HG02642 (cell line): ENCODE data around the gene KIAA1671.

Experiments used
- ATAC-seq: cut with Tn5 transposase; IDR thresholded peaks from one replicate; pipeline ENCODE4 v1.9.1; 2021; ENCODE audit warnings: mild to moderate bottlenecking; ENCODE audit not compliant: unreplicated experiment, poor library complexity

The KIAA1671 gene

DNA sequence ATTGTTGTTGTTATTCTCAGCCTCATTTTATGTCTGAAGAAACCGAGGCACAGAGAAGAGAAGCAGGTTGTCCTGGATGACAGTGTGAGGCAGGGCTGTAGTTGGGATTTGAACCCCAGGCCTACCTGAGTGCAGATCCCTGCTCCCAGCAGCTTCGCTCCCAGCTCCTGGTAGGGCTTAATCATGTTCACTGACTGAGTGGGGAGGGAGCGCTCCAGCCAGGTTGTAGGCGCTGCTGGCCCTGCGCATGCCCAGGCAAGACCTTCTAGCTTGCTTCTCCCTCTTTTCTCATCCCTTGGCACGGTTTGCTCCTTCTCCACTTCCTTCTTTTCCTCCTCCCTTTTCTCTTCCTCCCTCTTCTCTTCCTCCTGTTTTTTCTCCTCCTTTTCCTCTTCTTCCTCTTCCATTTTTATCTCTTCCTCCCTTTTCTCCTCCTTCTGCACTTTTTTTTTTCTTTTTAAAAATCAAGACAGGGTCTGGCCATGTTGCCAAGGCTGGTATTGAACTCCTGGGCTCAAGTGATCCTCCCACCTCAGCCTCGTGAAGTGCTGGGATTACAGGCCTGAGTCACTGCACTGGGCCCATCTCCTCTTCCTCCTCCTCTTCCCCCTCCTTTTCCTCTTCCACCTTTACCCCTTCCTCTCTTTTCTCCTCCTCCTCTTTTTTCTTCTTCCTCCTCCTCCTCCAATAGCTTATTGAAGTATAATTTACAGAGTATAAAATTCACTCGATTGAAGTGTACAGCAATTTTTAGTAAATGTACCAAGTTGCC is 109.3 kb downstream of the KIAA1671 start:
- no peak for ATAC-seq

DNA sequence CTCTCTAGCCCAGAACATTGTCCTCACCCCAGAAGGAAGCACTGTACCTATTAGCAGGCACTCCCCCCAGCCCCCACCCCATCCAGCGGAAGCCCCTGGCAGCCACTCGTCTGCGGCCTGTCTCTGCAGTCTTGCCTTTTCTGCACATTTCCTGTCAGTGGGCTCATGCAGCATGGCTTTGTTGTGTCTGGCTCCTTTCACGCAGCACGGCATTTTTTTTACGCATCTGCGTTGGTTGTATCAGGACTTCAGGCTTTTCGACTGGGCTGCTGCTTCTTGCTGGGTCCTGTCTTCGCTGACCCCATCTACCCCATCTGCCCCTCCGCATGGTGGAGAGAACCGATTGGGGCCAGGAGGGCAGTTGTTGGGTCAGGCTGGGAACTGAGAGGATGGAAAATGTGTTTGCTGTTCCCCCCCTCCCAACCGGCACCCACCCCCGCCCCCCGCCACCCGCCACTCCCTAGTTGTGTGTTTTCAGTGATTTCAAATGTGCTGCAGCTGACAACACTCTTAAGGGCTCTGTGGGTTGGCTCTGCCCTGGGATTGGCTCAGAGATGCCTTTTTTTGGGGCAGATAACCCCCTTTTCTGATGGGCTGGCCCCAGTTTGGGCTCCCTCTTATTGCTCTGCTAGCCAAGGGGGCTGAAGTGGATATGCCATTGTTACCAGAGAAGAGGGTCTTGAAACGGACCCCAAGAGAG is 110.0 kb downstream of the KIAA1671 start:
- no peak for ATAC-seq

DNA sequence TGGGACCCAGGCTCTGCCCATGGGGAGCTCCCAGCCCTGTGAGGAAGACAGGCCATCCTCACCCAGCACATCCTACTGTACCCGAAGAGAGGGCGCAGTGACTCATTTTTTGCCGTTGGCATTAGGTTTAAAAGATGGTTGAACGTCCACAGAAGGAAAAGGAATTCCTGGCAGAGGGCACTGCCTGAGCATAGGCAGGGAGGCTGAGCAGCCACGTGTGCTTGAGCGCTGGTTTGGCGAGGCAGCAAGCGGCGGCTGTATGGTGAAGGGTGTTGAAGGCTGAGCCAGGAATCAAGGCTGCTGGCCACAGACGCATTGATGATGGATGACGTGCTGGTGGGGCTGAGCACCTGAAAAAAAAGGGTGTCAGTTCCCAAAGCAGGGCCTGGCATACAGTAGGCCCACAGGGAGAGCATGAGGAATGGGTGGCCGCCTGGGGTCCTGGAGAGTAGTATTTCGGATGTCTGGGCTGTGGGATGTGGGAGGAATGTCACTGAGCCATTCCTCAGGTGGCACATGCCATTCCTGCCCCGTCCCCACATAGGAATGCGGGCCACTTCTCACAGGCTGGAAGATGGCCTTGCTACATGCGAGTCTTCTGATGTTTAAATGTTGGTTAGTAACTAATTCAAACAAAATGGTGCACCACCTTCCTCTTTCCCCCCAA is 112.5 kb downstream of the KIAA1671 start:
- ATAC-seq, result no peak

DNA sequence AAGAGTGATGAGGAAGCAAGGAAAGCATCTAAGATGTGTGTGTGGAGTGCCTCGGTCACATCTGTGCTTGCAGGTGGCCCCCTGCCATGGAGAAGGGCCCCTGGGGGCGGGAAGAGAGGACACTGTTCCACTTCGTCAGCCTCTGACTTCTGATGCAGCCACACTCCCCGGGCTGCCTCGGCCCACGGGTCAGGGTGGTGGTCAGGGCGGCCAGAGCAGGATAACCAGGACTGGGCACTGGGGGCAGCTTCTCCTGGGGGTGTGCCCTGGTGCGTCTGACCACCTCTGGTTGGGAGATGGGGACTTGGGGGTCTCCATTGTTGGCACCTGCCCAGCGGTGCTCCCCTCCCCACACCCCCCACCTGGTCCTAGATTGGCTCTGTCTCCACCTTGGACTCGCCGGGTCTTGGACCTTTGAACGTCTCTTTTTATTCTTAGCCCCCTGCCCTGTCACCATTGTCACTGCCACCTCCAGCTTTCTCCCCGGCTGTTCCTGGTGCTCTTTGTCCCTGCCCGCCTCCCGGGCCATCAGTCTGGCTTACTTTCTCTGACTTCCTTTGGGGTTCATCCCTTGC is 114.4 kb downstream of the KIAA1671 start:
- ATAC-seq, result no peak

DNA sequence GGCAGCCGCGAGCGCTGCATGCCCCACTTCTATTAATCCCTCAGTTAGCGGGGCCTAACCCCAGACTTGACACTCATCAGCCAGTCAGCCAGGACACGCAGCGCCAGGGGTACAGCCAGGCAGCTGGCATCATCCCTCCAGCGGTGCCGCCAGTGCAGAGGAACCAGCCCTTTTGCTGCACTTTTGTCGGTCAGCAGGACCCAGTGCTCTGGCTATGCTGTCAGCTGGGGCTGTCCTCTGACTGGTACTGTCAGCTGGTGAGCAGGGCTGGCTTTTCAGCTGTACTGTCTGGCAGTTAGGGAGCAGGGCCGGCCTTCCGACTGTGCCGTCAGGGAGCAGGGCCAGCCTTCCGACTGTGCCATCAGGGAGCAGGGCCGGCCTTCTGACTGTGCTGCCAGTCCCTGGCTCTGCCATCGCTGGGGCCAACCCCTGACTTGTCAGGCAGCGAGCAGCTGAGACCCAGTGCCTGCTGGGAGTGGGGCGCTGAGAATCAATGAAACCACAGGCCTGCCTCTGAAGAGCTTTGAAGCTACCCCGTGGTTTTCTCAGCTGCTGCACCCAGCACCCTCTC is 115.4 kb downstream of the KIAA1671 start:
- no peak for ATAC-seq

DNA sequence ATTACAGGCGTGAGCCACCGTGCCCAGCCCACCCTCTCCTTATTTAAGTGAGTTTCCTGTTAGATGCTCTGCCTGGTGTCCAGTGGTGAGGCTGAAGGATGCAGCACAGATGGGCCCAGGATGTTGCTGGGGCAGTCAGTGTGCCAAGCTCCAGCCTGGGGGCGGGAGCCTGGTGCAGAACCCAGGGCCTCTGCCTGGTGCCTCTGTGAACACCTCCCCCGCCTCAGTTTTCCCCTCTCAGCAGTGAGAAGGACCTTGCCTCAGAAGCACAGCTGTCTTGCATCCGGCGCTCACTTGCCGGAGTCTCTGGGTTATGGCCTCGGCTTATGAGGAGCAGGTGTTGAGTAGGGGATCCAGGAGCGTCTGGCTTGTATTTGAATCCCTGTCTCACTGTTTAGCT is 116.2 kb downstream of the KIAA1671 start:
- ATAC-seq, result no peak

DNA sequence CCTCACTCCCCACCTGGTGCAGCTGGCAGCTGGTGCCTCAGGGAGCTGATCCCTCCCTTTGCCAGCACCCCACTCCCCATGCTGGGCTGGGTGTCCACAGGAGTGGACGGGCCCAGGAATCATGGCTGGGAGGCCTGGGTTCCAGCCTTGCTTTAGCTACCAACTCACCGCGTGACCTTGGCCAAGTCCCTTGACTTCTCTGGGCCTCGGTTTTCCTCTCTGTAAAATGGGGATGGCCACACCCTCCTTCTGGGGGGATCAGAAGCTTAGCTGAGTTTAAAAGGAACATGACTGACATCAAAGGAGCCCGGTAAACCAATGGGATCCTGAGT is 116.9 kb downstream of the KIAA1671 start:
- no peak for ATAC-seq

DNA sequence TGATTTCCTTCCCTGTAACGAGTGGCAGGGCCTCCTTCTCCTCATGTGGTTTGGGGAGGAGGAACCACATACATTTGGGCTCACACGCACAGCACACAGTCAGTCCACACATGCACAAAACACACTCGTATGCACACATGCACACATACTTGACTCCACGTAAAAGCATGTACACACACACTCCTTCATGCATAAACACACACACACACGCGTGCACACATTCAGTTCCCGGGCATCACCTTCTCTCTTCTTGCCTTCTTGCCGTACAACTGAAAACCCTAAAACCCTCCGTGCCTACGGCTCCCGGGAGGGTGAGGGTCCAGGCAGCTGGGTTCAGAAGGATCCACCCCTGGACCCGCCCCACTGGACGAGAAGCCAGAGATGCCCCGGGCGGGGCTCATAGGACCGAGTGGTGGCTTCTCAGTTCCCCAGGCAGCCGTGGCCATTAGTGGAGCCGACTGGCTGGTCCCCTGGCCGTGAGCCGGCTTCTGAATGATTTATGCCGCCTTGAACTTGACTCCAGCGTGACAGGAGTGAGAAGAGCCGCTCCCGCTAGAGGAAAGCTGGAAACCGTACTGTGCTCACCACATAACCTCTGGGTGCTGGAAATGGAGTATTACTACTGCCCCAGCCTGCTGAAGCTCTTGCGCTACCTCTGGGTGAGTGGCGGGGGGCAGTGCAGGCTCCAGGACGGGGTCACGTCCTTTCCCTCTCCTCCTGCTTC is 117.4 kb downstream of the KIAA1671 start:
- no peak for ATAC-seq

DNA sequence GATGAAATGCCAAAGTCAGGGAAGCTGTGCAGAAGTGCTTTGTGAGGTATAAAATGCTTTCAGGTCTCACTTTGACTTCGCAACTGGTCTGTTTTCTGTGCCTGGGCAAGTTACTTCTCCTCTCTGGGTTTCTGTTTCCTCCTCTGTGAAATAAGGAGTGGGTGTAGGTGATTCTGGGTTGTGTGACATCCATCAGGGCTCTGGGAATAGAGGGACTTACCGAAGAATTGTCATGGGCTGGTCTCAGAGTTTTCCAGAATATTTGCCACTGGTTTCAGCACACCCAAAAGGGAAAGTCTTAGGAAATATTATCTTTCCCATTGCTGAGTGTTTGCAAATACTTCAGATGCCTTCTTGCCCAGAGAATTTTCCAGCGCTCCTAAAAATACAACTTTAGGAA is 118.4 kb downstream of the KIAA1671 start:
- ATAC-seq, result no peak

DNA sequence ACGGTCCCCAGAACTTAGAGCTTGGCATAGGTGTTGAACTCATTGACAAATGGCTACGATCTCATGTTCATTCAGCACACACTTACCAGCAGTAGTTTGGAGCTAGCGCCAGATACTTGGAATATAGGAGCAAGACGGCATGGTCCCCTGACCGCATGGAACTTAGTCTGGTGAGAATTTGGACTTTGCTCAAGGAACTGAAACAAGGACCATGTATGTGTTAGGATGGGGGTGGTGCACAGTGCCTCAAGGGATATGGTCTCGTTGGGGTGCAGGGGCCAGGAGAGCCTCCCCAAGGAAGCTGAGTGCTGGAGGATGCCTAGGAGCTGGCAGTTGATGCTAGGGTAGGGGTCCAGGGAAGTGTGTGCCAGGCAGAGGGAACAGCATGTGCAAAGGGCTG is 119.2 kb downstream of the KIAA1671 start:
- ATAC-seq, result no peak

DNA sequence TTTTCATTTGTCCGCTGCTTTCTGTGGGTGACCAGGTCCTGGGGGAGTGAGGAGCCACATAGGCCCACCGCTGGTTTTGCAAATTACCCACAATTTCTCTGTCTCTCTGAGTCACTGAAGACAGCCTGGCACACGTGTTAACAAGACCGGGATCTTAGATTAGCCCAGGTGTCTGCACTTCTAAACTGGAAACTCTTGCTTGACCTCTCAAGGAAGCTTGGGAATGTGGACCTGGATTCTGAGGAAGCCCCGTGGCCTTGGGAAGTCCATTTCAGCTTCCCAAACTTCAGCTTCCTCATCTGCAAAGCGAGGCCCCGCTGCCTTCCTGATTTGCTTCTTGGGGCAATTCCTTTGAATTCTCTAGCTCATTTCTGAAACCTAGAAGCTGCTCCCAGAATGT is 119.9 kb downstream of the KIAA1671 start:
- no peak for ATAC-seq

DNA sequence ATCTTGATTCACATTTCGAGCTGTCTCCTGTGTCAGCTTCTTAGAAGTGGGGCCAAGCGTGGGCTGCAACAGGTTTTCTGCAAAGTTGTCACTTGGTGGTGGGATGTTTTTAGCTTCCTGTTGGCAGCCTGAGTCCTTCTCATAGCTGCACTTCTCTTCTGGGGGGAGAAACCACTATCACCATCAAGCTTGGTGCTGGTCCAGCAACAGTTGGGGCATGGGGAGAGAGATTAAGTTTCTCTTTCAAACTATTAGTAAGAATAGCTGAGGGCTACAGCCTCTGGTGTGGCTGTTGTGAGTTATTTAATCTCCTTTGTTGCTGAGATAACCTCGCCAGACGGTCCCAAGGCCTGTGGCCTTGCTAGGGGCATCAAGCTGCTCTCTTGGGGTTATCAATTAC is 123.8 kb downstream of the KIAA1671 start:
- ATAC-seq, result no peak

DNA sequence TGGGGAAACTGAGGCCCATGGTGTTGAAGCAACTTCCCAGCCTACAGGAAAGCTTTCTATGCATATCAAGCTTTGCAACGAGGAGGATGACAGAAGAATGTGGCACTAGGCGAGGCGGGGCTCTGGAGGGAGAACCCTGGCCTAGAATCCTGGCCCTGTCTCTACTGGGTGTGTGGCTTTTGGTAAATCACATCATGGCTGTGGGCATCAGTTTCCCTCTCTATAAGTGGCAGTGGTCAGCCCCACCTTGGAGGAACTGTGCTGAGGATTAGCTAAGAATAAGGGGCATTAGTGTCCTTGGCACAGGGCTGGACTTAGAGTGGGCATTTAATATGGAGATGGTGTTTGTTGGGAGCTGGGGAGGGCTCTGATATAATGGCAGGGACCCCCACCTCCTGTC is 124.5 kb downstream of the KIAA1671 start:
- ATAC-seq, result no peak

DNA sequence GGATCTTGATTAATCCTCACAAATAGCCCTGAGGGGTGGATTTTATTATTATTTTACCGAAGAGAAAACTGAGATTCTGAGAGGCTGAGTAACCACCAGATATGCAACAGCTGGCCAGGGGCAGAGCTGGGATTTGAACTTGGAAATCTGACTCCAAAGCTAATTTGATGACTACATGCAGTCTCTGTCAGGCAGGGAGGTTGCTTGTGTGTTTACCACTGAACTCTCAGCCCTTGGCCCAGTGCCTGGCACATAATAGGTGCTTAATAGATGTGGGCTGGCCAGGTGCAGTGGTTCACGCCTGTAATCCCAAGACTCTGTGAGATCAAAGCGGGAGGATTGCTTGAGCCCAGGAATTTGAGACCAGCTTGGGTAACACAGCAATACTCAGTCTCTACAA is 125.4 kb downstream of the KIAA1671 start:
- ATAC-seq, result no peak

DNA sequence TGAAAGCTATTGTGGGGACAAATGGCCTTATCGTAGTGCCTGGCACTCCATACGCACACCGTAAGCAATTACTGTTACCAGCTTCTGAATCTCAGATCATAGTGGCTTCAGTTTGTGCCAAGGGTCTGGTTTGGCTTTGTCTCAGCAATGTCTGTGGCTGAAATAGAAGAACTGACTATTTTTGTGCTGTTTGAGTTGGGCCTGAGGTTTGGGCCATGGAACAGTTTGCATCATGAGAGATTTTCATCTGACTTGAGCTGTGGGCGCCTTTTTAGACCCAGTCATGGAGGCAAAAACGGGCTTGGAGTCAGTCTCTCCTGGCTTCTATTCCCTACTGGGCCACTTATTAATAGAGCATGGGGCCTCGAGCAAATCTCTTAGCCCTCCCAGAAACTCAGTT is 126.1 kb downstream of the KIAA1671 start:
- no peak for ATAC-seq

DNA sequence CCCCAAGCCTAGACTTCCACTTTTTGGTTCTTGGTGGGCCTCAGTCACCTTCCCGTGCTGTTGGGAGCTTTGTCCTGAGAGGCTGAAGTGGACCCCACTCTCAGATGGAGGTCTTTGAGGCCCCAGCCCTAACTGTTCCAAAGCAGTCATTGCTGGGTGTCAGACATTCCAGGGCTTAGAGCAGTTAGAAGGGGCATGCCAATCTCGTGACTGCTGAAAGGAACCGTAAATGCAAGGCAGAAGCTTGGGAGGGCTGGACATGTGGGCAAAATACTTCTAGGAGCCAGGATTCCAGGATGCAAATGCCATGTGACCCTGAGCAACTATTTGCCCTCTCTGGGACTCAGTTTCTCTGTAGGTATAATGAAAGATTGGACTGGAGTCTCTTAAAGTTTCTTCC is 128.3 kb downstream of the KIAA1671 start:
- ATAC-seq, result no peak

DNA sequence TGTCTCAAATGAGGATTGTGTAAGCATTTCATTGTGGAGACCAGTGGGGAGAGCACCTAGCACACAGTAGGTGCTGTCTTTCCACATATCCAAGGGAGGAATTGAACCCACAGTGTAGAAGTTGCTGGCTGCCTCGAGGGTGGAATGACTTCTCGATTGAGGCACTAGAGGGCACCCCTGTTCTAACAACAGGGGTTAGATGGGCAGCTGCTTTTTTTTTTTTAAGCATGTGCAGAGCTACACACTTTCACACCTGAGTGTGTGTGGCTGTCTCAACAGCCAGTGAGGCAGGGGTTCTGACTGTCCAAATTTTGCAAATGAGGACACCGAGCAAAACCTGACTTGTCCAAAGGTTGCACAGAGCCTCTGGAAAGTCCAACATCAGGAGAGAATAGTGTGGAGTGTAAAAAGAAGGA is 128.9 kb downstream of the KIAA1671 start:
- no peak for ATAC-seq

DNA sequence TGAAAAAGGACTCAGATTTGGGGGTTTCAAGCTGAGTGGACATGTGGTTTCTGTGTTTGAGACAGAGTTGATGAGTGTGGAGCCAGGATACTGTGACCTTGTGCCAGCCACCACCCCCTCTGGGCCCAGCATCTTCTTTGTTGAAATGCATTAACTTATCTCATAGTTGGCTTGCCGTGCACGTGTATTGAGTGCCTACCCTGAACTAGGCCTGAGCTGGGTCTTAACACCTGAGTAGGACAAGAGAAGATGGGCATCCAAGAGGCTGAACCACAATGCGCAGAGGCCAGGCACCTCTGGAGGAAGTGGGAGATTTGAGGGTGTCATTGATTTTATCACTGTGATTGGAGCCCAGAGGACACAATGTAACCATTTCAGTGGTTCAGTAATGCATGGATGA is 129.6 kb downstream of the KIAA1671 start:
- no peak for ATAC-seq

DNA sequence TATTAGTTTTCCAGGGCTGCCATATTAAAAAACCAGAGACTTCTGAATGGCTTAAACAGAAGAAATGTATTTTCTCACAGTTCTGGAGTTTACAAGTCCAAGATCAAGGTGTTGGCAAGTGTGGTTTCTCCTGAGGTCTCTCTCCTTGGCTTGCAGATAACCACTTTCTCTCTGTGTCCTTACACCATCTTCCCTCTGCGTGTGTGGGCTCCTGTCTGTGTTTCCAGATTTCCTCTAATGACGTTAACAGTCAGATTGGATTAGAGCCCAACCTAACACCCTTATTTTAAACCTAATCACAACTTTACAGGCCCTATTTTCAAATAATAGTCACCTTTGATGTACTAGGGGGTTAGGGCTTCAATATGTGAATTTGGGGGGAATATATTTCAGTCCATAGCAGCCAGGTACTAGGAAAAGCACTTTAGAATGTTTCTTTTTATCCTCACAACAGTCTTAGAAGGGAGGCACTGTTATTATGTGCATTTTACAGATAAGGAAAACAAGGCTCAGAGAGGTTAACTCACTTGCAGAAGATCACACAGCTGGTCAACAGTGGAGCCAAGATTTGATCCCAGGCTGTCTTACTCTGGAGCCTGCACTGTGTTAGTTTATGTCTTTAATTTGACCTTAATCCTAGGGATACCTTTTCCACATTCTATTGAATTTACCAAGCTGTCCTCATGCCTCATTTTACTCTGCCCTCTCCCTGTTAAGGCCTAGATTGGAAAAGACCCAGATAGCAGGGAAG is 130.7 kb downstream of the KIAA1671 start:
- no peak for ATAC-seq

DNA sequence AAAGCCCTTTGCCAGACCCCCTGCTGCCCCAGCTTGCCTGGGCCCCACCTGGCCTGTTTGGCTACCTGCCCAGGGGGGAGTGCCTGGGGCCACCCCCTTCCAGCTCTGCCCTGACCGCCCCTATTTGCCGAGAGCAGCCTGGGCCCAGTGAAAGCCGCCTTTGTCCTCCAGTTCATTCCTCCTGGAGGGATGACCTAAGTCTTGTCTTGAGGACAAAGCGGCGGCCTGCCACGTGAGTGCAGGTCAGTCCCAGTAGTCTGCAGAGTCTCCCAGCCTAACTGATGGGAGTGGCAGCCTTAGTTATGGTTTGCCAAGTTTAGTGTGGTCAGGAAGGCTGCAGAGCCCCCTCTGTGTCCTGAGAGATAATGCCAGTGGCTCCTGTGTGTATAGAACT is 131.3 kb downstream of the KIAA1671 start:
- no peak for ATAC-seq
